WTC11 (cell line): ENCODE results near the gene LEMD3. TPM values are rescaled to one million over a fixed set of nuclear protein-coding genes. Genes with fewer than 3 reads are reported as not detected.

Experiments used
- ATAC-seq: fragments of 200-7000 bp; cut with Tn5 transposase; 2 replicates; pipeline ENCODE4 v1.10.0; 2021; ENCODE audit warnings: mild to moderate bottlenecking, moderate library complexity
- CTCF ChIA-PET: fragments of 300-600 bp; sonication (Branson Sonifier 250); formaldehyde crosslinking; loops from one replicate; lab custom pipeline; 2021; ENCODE audit warnings: antibody characterized with exemption; lab: Charles Lee
- POLR2A ChIA-PET: fragments of 350-600 bp; sonication (Branson Sonifier 250); formaldehyde crosslinking; loops from one replicate; lab custom pipeline; 2021; ENCODE audit warnings: antibody characterized with exemption; lab: Charles Lee
- DNase-seq: peaks from one replicate; pipeline ENCODE4 v3.0.0; 2021; ENCODE audit warnings: low spot score
- H3K27ac Mint-ChIP-seq: 2 replicates; pipeline ENCODE4 v1.8.0; 2021; ENCODE audit warnings: mixed read lengths
- H3K27me3 Mint-ChIP-seq: 2 replicates; pipeline ENCODE4 v1.8.0; 2021; ENCODE audit warnings: low read depth, mild to moderate bottlenecking, moderate library complexity, mixed read lengths
- H3K36me3 Mint-ChIP-seq: 2 replicates; pipeline ENCODE4 v1.8.0; 2021; ENCODE audit warnings: mixed read lengths
- H3K4me1 Mint-ChIP-seq: 2 replicates; pipeline ENCODE4 v1.8.0; 2022; ENCODE audit warnings: mixed read lengths
- H3K4me3 Mint-ChIP-seq: 2 replicates; pipeline ENCODE4 v1.8.0; 2021; ENCODE audit warnings: mild to moderate bottlenecking, moderate library complexity, mixed read lengths
- H3K9me3 Mint-ChIP-seq: 2 replicates; pipeline ENCODE4 v1.8.0; 2021; ENCODE audit warnings: mixed read lengths
- ATF1 ChIP-seq: sonication (generic); formaldehyde crosslinking; IDR thresholded peaks from 2 replicates; pipeline ENCODE4 v1.8.1; 2023; ENCODE audit warnings: mild to moderate bottlenecking, moderate library complexity, missing genetic modification reagents
- CREM ChIP-seq: sonication (generic); formaldehyde crosslinking; IDR thresholded peaks from 2 replicates; pipeline ENCODE4 v1.8.1; 2022; ENCODE audit warnings: mild to moderate bottlenecking, missing genetic modification reagents, moderate library complexity
- ELF4 ChIP-seq: sonication (generic); formaldehyde crosslinking; IDR thresholded peaks from 2 replicates; pipeline ENCODE4 v1.8.1; 2022; ENCODE audit warnings: low read depth, mild to moderate bottlenecking, moderate library complexity, missing genetic modification reagents
- GRHL2 ChIP-seq: fragments of 250-450 bp; sonication (Bioruptor Pico); IDR thresholded peaks from 2 replicates; pipeline ENCODE4 v1.8.0; 2022; ENCODE audit warnings: mild to moderate bottlenecking, moderate library complexity; ENCODE audit not compliant: insufficient replicate concordance, severe bottlenecking
- HMGA2 ChIP-seq: fragments of 250-450 bp; sonication (Bioruptor Pico); IDR thresholded peaks from 2 replicates; pipeline ENCODE4 v1.4.0; 2021; ENCODE audit warnings: mild to moderate bottlenecking, moderate library complexity
- JAZF1 ChIP-seq: fragments of 250-450 bp; sonication (Bioruptor Pico); IDR thresholded peaks from 2 replicates; pipeline ENCODE4 v1.9.0; 2021; ENCODE audit warnings: moderate library complexity, mild to moderate bottlenecking, inconsistent platforms
- JUN ChIP-seq: sonication (generic); formaldehyde crosslinking; IDR thresholded peaks from 2 replicates; pipeline ENCODE4 v1.8.0; 2023; ENCODE audit warnings: mild to moderate bottlenecking, missing genetic modification reagents
- KAT7 ChIP-seq: sonication (generic); formaldehyde crosslinking; IDR thresholded peaks from 2 replicates; pipeline ENCODE4 v1.8.1; 2023; ENCODE audit warnings: missing genetic modification reagents, mild to moderate bottlenecking, borderline replicate concordance
- MYBL2 ChIP-seq: sonication (generic); formaldehyde crosslinking; IDR thresholded peaks from 2 replicates; pipeline ENCODE4 v1.8.1; 2023; ENCODE audit warnings: mild to moderate bottlenecking, moderate library complexity, missing genetic modification reagents
- NFATC4 ChIP-seq: fragments of 250-450 bp; sonication (Bioruptor Pico); IDR thresholded peaks from 2 replicates; pipeline ENCODE4 v1.9.0; 2021; ENCODE audit warnings: mild to moderate bottlenecking
- RELA ChIP-seq: sonication (generic); formaldehyde crosslinking; IDR thresholded peaks from 2 replicates; pipeline ENCODE4 v1.8.1; 2022; ENCODE audit warnings: missing genetic modification reagents, mild to moderate bottlenecking, borderline replicate concordance
- RORB ChIP-seq: fragments of 250-450 bp; sonication (Bioruptor Pico); IDR thresholded peaks from 2 replicates; pipeline ENCODE4 v1.9.0; 2021; ENCODE audit warnings: mild to moderate bottlenecking
- SMAD4 ChIP-seq: sonication (generic); formaldehyde crosslinking; IDR thresholded peaks from 2 replicates; pipeline ENCODE4 v1.8.0; 2022; ENCODE audit warnings: mild to moderate bottlenecking, missing genetic modification reagents
- SOX15 ChIP-seq: fragments of 250-450 bp; sonication (Bioruptor Pico); IDR thresholded peaks from 2 replicates; pipeline ENCODE4 v1.9.0; 2021; ENCODE audit warnings: mild to moderate bottlenecking
- SP1 ChIP-seq: sonication (generic); formaldehyde crosslinking; conservative IDR thresholded peaks from 2 replicates; pipeline ENCODE4 v1.8.1; 2022; ENCODE audit warnings: missing genetic modification reagents
- ZBTB21 ChIP-seq: sonication (generic); formaldehyde crosslinking; IDR thresholded peaks from 2 replicates; pipeline ENCODE4 v1.8.1; 2023; ENCODE audit warnings: mild to moderate bottlenecking, missing genetic modification reagents, borderline replicate concordance
- ZNF138 ChIP-seq: sonication (generic); formaldehyde crosslinking; conservative IDR thresholded peaks from 2 replicates; pipeline ENCODE4 v1.8.1; 2022; ENCODE audit warnings: mild to moderate bottlenecking, moderate library complexity, missing genetic modification reagents
- ZNF263 ChIP-seq: sonication (generic); formaldehyde crosslinking; IDR thresholded peaks from 2 replicates; pipeline ENCODE4 v1.8.1; 2022; ENCODE audit warnings: low read depth, mild to moderate bottlenecking, moderate library complexity, missing genetic modification reagents
- ZNF671 ChIP-seq: fragments of 250-450 bp; sonication (Bioruptor Pico); IDR thresholded peaks from 2 replicates; pipeline ENCODE4 v1.8.0; 2021; ENCODE audit warnings: mild to moderate bottlenecking
- total RNA-seq: library from RNA; stranded (reverse); gene quantifications from 3 replicates; pipeline ENCODE4 v1.2.3, GENCODE V29; 2021
- TF ChIP-seq, protein P1 (sequence below): sonication (generic); formaldehyde crosslinking; IDR thresholded peaks from 2 replicates; pipeline ENCODE4 v1.8.0; 2022; ENCODE audit warnings: mild to moderate bottlenecking, missing genetic modification reagents
- TF ChIP-seq, protein P2 (sequence below): sonication (generic); formaldehyde crosslinking; IDR thresholded peaks from 2 replicates; pipeline ENCODE4 v1.8.0; 2022; ENCODE audit warnings: mild to moderate bottlenecking, missing genetic modification reagents
- TF ChIP-seq, protein P3 (sequence below): sonication (generic); formaldehyde crosslinking; conservative IDR thresholded peaks from 2 replicates; pipeline ENCODE4 v1.8.1; 2023; ENCODE audit warnings: mild to moderate bottlenecking, low read depth, missing genetic modification reagents, moderate library complexity
- TF ChIP-seq, protein P4 (sequence below): fragments of 200-600 bp; IDR thresholded peaks from 2 replicates; pipeline ENCODE4 v1.8.0; 2022; ENCODE audit warnings: antibody characterized with exemption
- TF ChIP-seq, protein P5 (sequence below): sonication (generic); formaldehyde crosslinking; IDR thresholded peaks from 2 replicates; pipeline ENCODE4 v1.8.0; 2022; ENCODE audit warnings: mild to moderate bottlenecking, missing genetic modification reagents
- TF ChIP-seq, protein P6 (sequence below): fragments of 250-450 bp; sonication (Bioruptor Pico); IDR thresholded peaks from 2 replicates; pipeline ENCODE4 v1.9.0; 2021; ENCODE audit warnings: mild to moderate bottlenecking, borderline replicate concordance

Gene LEMD3
- total RNA-seq, 1 experiment from 2014 or later = 31.3 TPM

DNA sequence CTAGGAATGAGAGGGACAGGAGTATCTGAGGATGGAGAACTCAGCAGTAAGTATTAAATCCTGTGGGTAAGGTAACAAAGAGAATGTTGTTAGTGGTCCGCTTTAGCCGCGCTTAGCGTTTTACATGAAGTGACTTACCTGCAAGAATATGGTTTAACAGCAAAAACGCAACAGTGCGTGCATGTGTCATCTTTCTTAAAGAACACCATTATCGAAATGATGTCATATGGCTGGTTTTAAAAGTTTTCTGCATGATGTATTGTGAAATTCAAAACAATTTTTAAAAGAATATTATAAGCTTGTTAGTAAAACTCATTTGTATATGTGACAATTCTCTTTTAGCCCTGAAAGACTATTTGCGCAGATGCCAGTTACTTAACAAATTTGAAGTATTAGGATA, 1.7 kb downstream of the LEMD3 start:
- peaks cover 21% of the 10 kb centered on the region for H3K4me1 Mint-ChIP-seq
- ChIA-PET POLR2A (no interaction called here), CTCF (no interaction called here)
- no peak for DNase-seq
- no peak for TF ChIP-seq ZNF671 (CRISPR knock-in tag)
- TF ChIP-seq, protein P1, sequence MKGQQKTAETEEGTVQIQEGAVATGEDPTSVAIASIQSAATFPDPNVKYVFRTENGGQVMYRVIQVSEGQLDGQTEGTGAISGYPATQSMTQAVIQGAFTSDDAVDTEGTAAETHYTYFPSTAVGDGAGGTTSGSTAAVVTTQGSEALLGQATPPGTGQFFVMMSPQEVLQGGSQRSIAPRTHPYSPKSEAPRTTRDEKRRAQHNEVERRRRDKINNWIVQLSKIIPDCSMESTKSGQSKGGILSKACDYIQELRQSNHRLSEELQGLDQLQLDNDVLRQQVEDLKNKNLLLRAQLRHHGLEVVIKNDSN = no peak
- TF ChIP-seq, protein P2, sequence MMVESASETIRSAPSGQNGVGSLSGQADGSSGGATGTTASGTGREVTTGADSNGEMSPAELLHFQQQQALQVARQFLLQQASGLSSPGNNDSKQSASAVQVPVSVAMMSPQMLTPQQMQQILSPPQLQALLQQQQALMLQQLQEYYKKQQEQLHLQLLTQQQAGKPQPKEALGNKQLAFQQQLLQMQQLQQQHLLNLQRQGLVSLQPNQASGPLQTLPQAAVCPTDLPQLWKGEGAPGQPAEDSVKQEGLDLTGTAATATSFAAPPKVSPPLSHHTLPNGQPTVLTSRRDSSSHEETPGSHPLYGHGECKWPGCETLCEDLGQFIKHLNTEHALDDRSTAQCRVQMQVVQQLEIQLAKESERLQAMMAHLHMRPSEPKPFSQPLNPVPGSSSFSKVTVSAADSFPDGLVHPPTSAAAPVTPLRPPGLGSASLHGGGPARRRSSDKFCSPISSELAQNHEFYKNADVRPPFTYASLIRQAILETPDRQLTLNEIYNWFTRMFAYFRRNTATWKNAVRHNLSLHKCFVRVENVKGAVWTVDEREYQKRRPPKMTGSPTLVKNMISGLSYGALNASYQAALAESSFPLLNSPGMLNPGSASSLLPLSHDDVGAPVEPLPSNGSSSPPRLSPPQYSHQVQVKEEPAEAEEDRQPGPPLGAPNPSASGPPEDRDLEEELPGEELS (CRISPR knock-in tag) = no peak
- no peak for TF ChIP-seq ATF1
- TF ChIP-seq NFATC4 = no peak
- no peak for TF ChIP-seq CREM (CRISPR knock-in tag)
- TF ChIP-seq SOX15 = no peak
- no peak for TF ChIP-seq ZNF138 (CRISPR knock-in tag)
- TF ChIP-seq KAT7 (CRISPR knock-in tag) = no peak
- no peak for TF ChIP-seq ZBTB21
- no peak for TF ChIP-seq HMGA2 (CRISPR knock-in tag)
- H3K27me3 Mint-ChIP-seq = peaks cover 19% of the 10 kb centered on the region
- H3K9me3 Mint-ChIP-seq = 0 out of 2 replicates have a peak, but pooled peaks cover 3% of the 10 kb centered on the region
- no peaks in the 10 kb centered on the region for H3K36me3 Mint-ChIP-seq
- ATAC-seq = no peak
- peak overlapping the region; percentile 98 for H3K4me3 Mint-ChIP-seq
- H3K27ac Mint-ChIP-seq = no peak overlapping the region

DNA sequence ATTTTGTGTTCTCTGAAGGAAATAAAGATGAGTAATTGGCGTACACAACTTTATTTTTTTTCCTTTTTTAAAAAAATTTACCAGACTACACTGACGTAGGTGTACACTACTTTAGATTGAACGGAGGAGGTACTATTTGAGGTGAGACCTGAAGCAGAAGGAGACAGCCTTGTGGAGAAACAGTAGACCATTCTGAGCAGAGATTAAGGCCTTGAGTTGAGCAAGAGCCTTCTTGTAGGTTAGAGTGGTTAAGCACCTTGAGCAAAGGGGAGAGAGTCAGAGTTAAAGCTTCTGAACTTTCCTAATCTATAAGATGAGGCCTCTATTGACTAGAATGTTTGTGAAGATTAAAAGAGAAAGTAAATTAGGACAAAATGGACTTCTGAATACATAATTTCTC, 2.5 kb downstream of the LEMD3 start:
- POLR2A ChIA-PET = no interaction called here

More for the DNA sequence above, 2.5 kb downstream of the LEMD3 start:
- Mint-ChIP-seq H3K27me3 (peaks cover 16% of the 10 kb centered on the region), H3K9me3 (0 out of 2 replicates have a peak, but pooled peaks cover 3% of the 10 kb centered on the region), H3K27ac (no peak overlapping the region), H3K4me1 (peaks cover 21% of the 10 kb centered on the region), H3K36me3 (no peaks in the 10 kb centered on the region), H3K4me3 (peak overlapping the region; percentile 98)
- TF ChIP-seq HMGA2 (CRISPR knock-in tag) = no peak
- TF ChIP-seq, protein P3, sequence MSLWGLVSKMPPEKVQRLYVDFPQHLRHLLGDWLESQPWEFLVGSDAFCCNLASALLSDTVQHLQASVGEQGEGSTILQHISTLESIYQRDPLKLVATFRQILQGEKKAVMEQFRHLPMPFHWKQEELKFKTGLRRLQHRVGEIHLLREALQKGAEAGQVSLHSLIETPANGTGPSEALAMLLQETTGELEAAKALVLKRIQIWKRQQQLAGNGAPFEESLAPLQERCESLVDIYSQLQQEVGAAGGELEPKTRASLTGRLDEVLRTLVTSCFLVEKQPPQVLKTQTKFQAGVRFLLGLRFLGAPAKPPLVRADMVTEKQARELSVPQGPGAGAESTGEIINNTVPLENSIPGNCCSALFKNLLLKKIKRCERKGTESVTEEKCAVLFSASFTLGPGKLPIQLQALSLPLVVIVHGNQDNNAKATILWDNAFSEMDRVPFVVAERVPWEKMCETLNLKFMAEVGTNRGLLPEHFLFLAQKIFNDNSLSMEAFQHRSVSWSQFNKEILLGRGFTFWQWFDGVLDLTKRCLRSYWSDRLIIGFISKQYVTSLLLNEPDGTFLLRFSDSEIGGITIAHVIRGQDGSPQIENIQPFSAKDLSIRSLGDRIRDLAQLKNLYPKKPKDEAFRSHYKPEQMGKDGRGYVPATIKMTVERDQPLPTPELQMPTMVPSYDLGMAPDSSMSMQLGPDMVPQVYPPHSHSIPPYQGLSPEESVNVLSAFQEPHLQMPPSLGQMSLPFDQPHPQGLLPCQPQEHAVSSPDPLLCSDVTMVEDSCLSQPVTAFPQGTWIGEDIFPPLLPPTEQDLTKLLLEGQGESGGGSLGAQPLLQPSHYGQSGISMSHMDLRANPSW (CRISPR knock-in tag) = no peak
- TF ChIP-seq JUN = no peak
- TF ChIP-seq SP1 (CRISPR knock-in tag) = no peak
- TF ChIP-seq, protein P4, sequence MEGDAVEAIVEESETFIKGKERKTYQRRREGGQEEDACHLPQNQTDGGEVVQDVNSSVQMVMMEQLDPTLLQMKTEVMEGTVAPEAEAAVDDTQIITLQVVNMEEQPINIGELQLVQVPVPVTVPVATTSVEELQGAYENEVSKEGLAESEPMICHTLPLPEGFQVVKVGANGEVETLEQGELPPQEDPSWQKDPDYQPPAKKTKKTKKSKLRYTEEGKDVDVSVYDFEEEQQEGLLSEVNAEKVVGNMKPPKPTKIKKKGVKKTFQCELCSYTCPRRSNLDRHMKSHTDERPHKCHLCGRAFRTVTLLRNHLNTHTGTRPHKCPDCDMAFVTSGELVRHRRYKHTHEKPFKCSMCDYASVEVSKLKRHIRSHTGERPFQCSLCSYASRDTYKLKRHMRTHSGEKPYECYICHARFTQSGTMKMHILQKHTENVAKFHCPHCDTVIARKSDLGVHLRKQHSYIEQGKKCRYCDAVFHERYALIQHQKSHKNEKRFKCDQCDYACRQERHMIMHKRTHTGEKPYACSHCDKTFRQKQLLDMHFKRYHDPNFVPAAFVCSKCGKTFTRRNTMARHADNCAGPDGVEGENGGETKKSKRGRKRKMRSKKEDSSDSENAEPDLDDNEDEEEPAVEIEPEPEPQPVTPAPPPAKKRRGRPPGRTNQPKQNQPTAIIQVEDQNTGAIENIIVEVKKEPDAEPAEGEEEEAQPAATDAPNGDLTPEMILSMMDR = no peak
- no peak for TF ChIP-seq GRHL2 (CRISPR knock-in tag)
- no peak for TF ChIP-seq RORB
- TF ChIP-seq ZNF263 (CRISPR knock-in tag) = no peak
- no peak for TF ChIP-seq SMAD4 (CRISPR knock-in tag)
- TF ChIP-seq, protein P5, sequence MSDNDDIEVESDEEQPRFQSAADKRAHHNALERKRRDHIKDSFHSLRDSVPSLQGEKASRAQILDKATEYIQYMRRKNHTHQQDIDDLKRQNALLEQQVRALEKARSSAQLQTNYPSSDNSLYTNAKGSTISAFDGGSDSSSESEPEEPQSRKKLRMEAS (CRISPR knock-in tag) = no peak
- TF ChIP-seq, protein P6, sequence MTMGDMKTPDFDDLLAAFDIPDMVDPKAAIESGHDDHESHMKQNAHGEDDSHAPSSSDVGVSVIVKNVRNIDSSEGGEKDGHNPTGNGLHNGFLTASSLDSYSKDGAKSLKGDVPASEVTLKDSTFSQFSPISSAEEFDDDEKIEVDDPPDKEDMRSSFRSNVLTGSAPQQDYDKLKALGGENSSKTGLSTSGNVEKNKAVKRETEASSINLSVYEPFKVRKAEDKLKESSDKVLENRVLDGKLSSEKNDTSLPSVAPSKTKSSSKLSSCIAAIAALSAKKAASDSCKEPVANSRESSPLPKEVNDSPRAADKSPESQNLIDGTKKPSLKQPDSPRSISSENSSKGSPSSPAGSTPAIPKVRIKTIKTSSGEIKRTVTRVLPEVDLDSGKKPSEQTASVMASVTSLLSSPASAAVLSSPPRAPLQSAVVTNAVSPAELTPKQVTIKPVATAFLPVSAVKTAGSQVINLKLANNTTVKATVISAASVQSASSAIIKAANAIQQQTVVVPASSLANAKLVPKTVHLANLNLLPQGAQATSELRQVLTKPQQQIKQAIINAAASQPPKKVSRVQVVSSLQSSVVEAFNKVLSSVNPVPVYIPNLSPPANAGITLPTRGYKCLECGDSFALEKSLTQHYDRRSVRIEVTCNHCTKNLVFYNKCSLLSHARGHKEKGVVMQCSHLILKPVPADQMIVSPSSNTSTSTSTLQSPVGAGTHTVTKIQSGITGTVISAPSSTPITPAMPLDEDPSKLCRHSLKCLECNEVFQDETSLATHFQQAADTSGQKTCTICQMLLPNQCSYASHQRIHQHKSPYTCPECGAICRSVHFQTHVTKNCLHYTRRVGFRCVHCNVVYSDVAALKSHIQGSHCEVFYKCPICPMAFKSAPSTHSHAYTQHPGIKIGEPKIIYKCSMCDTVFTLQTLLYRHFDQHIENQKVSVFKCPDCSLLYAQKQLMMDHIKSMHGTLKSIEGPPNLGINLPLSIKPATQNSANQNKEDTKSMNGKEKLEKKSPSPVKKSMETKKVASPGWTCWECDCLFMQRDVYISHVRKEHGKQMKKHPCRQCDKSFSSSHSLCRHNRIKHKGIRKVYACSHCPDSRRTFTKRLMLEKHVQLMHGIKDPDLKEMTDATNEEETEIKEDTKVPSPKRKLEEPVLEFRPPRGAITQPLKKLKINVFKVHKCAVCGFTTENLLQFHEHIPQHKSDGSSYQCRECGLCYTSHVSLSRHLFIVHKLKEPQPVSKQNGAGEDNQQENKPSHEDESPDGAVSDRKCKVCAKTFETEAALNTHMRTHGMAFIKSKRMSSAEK (CRISPR knock-in tag) = no peak
- TF ChIP-seq ELF4 = no peak
- no peak for TF ChIP-seq ZBTB21
- no peak for TF ChIP-seq RELA (CRISPR knock-in tag)
- TF ChIP-seq JAZF1 (CRISPR knock-in tag) = no peak
- no peak for TF ChIP-seq MYBL2
- CTCF ChIA-PET = interaction anchor here (0.6 kb wide), 1 partner anchor 30 kb away, joined by 4 read pairs; no protein-coding TSS in a partner anchor
- no peak for DNase-seq
- no peak for ATAC-seq
